Astrocyte (in vitro differentiated cells and primary cell): ENCODE measurements around the gene AFMID. TPM values are rescaled to one million over a fixed set of nuclear protein-coding genes. Genes with fewer than 3 reads are reported as not detected.
"Not testable (repeated sequence)": the region's sequence is repeated elsewhere in the genome, so short reads cannot be mapped to it uniquely, and the experiment has no call there.

Experiments
- DNase-seq: peaks from one replicate; pipeline ENCODE4 v3.0.0-alpha.2; 2010; ENCODE audit warnings: low read depth
- FAIRE-seq: peaks from 2 replicates; lab custom pipeline; 2011; peaks lifted over from hg19 to GRCh38; lab: Jason Lieb, UNC
- H2AFZ ChIP-seq: 2 replicates; pipeline ENCODE4 v1.6.0; 2012; ENCODE audit warnings: low read depth, low read length, inconsistent platforms
- H3K27ac ChIP-seq: 2 replicates; pipeline ENCODE4 v1.5.1; 2011; ENCODE audit warnings: low read depth, low read length, inconsistent platforms
- H3K27me3 ChIP-seq: 2 replicates; pipeline ENCODE4 v1.6.0; 2011; ENCODE audit warnings: low read length, inconsistent platforms; ENCODE audit not compliant: insufficient read depth
- H3K36me3 ChIP-seq: 2 replicates; pipeline ENCODE4 v1.5.1; 2011; ENCODE audit warnings: low read length, inconsistent platforms; ENCODE audit not compliant: insufficient read depth
- H3K4me1 ChIP-seq: 2 replicates; pipeline ENCODE4 v1.5.1; 2011; ENCODE audit warnings: low read length, inconsistent platforms; ENCODE audit not compliant: insufficient read depth
- H3K4me2 ChIP-seq: 2 replicates; pipeline ENCODE4 v1.6.0; 2012; ENCODE audit warnings: low read length, inconsistent platforms
- H3K4me3 ChIP-seq: 2 replicates; pipeline ENCODE4 v1.5.1; 2011; ENCODE audit warnings: low read depth, mild to moderate bottlenecking, low read length, inconsistent platforms; ENCODE audit not compliant: insufficient read depth
- H3K79me2 ChIP-seq: 2 replicates; pipeline ENCODE4 v1.6.0; 2012; ENCODE audit warnings: mild to moderate bottlenecking, low read length, inconsistent platforms; ENCODE audit not compliant: insufficient read depth
- H3K9ac ChIP-seq: 2 replicates; pipeline ENCODE4 v1.6.0; 2012; ENCODE audit warnings: mild to moderate bottlenecking, low read length, inconsistent platforms
- H3K9me3 ChIP-seq: 2 replicates; pipeline ENCODE4 v1.5.1; 2012; ENCODE audit warnings: low read depth, mild to moderate bottlenecking, low read length, inconsistent platforms; ENCODE audit not compliant: insufficient read depth
- H4K20me1 ChIP-seq: 2 replicates; pipeline ENCODE4 v1.6.0; 2012; ENCODE audit warnings: low read length, inconsistent platforms; ENCODE audit not compliant: insufficient read depth
- H3K27ac Mint-ChIP-seq: one replicate; pipeline ENCODE4 v1.8.0; 2021; ENCODE audit warnings: mild to moderate bottlenecking, mixed read lengths; ENCODE audit not compliant: unreplicated experiment
- H3K27me3 Mint-ChIP-seq: one replicate; pipeline ENCODE4 v1.8.0; 2021; ENCODE audit warnings: low read depth, mixed read lengths; ENCODE audit not compliant: unreplicated experiment
- H3K36me3 Mint-ChIP-seq: one replicate; pipeline ENCODE4 v1.8.0; 2021; ENCODE audit warnings: low read depth, mixed read lengths; ENCODE audit not compliant: unreplicated experiment
- H3K4me1 Mint-ChIP-seq: one replicate; pipeline ENCODE4 v1.8.0; 2021; ENCODE audit warnings: low read depth, mixed read lengths; ENCODE audit not compliant: unreplicated experiment
- H3K4me3 Mint-ChIP-seq: one replicate; pipeline ENCODE4 v1.8.0; 2021; ENCODE audit warnings: mild to moderate bottlenecking, moderate library complexity, mixed read lengths; ENCODE audit not compliant: unreplicated experiment
- H3K9me3 Mint-ChIP-seq: one replicate; pipeline ENCODE4 v1.8.0; 2021; ENCODE audit warnings: mild to moderate bottlenecking, mixed read lengths; ENCODE audit not compliant: unreplicated experiment
- CTCF ChIP-seq: IDR thresholded peaks from 2 replicates; pipeline ENCODE4 v1.5.1; 2011; ENCODE audit warnings: low read depth, mild to moderate bottlenecking, inconsistent platforms, low read length, moderate library complexity; ENCODE audit not compliant: insufficient read depth
- EZH2 ChIP-seq: IDR thresholded peaks from 2 replicates; pipeline ENCODE4 v1.6.1; 2012; ENCODE audit warnings: mild to moderate bottlenecking, low read length, inconsistent platforms; ENCODE audit not compliant: insufficient read depth
- total RNA-seq: library from RNA; stranded (reverse); gene quantifications from 2 replicates; pipeline ENCODE4 v1.2.1, GENCODE V29; 2021

Gene AFMID
- total RNA-seq, 1 donor from 2014 or later: 53.7 TPM

- TF ChIP-seq EZH2 (no peak), CTCF (no peak)
- Histone ChIP-seq H3K4me1 (peaks cover 4% of the 10 kb centered on the region), H3K27me3 (no peaks in the 10 kb centered on the region), H3K9ac (no peak overlapping the region), H2AFZ (no peak overlapping the region), H3K4me3 (no peak overlapping the region), H3K27ac (no peak overlapping the region), H4K20me1 (no peaks in the 10 kb centered on the region), H3K79me2 (no peaks in the 10 kb centered on the region), H3K36me3 (no peaks in the 10 kb centered on the region), H3K4me2 (no peak overlapping the region), H3K9me3 (no peaks in the 10 kb centered on the region)
- DNase-seq: no peak
- peaks cover 5% of the 10 kb centered on the region for H3K4me1 Mint-ChIP-seq
- H3K27ac Mint-ChIP-seq: no peak overlapping the region
- no peaks in the 10 kb centered on the region for H3K36me3 Mint-ChIP-seq
- H3K27me3 Mint-ChIP-seq: peaks cover 9% of the 10 kb centered on the region
- peak overlapping the region; percentile 80 for H3K4me3 Mint-ChIP-seq
- H3K9me3 Mint-ChIP-seq: no peaks in the 10 kb centered on the region
- FAIRE-seq: no peak
Measured at GRCh38 chr17:78252701-78253635, 65.8 kb downstream of the AFMID start.

- H3K27ac Mint-ChIP-seq: peak overlapping the region; percentile 34
- not testable (repeated sequence) for H3K27me3 ChIP-seq, H3K4me1 Mint-ChIP-seq, FAIRE-seq, H3K36me3 ChIP-seq, H3K27me3 Mint-ChIP-seq, H4K20me1 ChIP-seq, H3K36me3 Mint-ChIP-seq, DNase-seq, H3K27ac ChIP-seq, H3K9me3 Mint-ChIP-seq, H3K9me3 ChIP-seq, H3K4me1 ChIP-seq, H3K79me2 ChIP-seq
- H3K4me2 ChIP-seq: peak overlapping the region; percentile 97
- peak overlapping the region; percentile 90 for H3K9ac ChIP-seq
- H2AFZ ChIP-seq: peak overlapping the region; percentile 97
- H3K4me3 ChIP-seq: peak overlapping the region; percentile 74
- H3K4me3 Mint-ChIP-seq: peak overlapping the region; percentile 86
Measured at GRCh38 chr17:78253636-78253945, 66.4 kb downstream of the AFMID start.

- Histone ChIP-seq H3K9ac (peak overlapping the region; percentile 90), H3K4me2 (peak overlapping the region; percentile 97), H4K20me1 (no peaks in the 10 kb centered on the region), H3K36me3 (no peaks in the 10 kb centered on the region), H3K27me3 (no peaks in the 10 kb centered on the region), H3K4me3 (peak overlapping the region; percentile 74), H3K27ac (peak overlapping the region; percentile 48), H3K9me3 (no peaks in the 10 kb centered on the region), H3K4me1 (peaks cover 4% of the 10 kb centered on the region), H3K79me2 (no peaks in the 10 kb centered on the region), H2AFZ (peak overlapping the region; percentile 97)
- FAIRE-seq (no peak), DNase-seq (peak; percentile 59)
- Mint-ChIP-seq H3K36me3 (no peaks in the 10 kb centered on the region), H3K27me3 (peaks cover 6% of the 10 kb centered on the region), H3K27ac (peak overlapping the region; percentile 34), H3K9me3 (no peaks in the 10 kb centered on the region), H3K4me3 (peak overlapping the region; percentile 86), H3K4me1 (peaks cover 5% of the 10 kb centered on the region)
- TF ChIP-seq EZH2 (no peak), CTCF (no peak)
Measured at GRCh38 chr17:78253946-78254672, 66.9 kb downstream of the AFMID start.
